ENCODE results near the gene MIER1. TPM values are rescaled to one million over a fixed set of nuclear protein-coding genes. Genes with fewer than 3 reads are reported as not detected.
A peak's percentile ranks its signal among the peaks of the same experiment; 100 is the strongest.

The MIER1 gene
- total RNA-seq, 2 experiments from 2014 or later: 61.7 to 62.0 TPM

- H3K27me3 Mint-ChIP-seq: no peaks in the 10 kb centered on the region
- peak overlapping the region; percentile 46 for H3K27ac Mint-ChIP-seq
- peak overlapping the region; percentile 52 for H3K4me3 Mint-ChIP-seq
- ChIA-PET POLR2A (interaction anchor here (0.6 to 1.6 kb wide), 8 partner anchors 8 to 449 kb away, joined by 3 to 5 read pairs (median 4); partner anchors contain the start of genes DNAI4, MIER1, SERBP1 and SLC35D1), CTCF (interaction anchor here (0.9 to 1.3 kb wide), 6 partner anchors 9 to 231 kb away, joined by 3 to 6 read pairs (median 3); no protein-coding TSS in a partner anchor)
- peak; percentile 53 for DNase-seq
- H3K4me1 Mint-ChIP-seq: peaks cover 29% of the 10 kb centered on the region
- no peaks in the 10 kb centered on the region for H3K9me3 Mint-ChIP-seq
- H3K36me3 Mint-ChIP-seq (ENCODE audit: low read depth): peaks cover 57% of the 10 kb centered on the region
These were observed 56.9 kb downstream of the MIER1 start for GRCh38 chr1:66981679-66982078.

GRCh38 chr1:66982561-66983260, 57.9 kb downstream of the MIER1 start:
- H3K4me3 Mint-ChIP-seq: no peak overlapping the region
- H3K36me3 Mint-ChIP-seq (ENCODE audit: low read depth): peaks cover 54% of the 10 kb centered on the region
- no peaks in the 10 kb centered on the region for H3K9me3 Mint-ChIP-seq
- H3K4me1 Mint-ChIP-seq: peaks cover 29% of the 10 kb centered on the region
- H3K27ac Mint-ChIP-seq: peak overlapping the region; percentile 40
- POLR2A ChIA-PET: no interaction called here
- H3K27me3 Mint-ChIP-seq: no peaks in the 10 kb centered on the region
- no peak for DNase-seq
- CTCF ChIA-PET: interaction anchor here (1.0 kb wide), 1 partner anchor 167 kb away, joined by 3 read pairs; no protein-coding TSS in a partner anchor

GRCh38 chr1:66984491-66984890, 59.7 kb downstream of the MIER1 start:
- Mint-ChIP-seq H3K27ac (no peak overlapping the region), H3K9me3 (no peaks in the 10 kb centered on the region), H3K36me3 (ENCODE audit: low read depth) (peaks cover 61% of the 10 kb centered on the region), H3K27me3 (no peaks in the 10 kb centered on the region), H3K4me3 (no peak overlapping the region), H3K4me1 (peaks cover 29% of the 10 kb centered on the region)
- POLR2A ChIA-PET: interaction anchor here (1.2 kb wide), 1 partner anchor 182 kb away, joined by 3 read pairs; no protein-coding TSS in a partner anchor
- DNase-seq: no peak
- CTCF ChIA-PET: interaction anchor here (0.6 kb wide), 1 partner anchor 219 kb away, joined by 4 read pairs; no protein-coding TSS in a partner anchor

GRCh38 chr1:66985835-66986234, 61.0 kb downstream of the MIER1 start:
- ChIA-PET POLR2A (no interaction called here), CTCF (interaction anchor here (1.8 kb wide), 1 partner anchor 10 kb away, joined by 5 read pairs; no protein-coding TSS in a partner anchor)
- Mint-ChIP-seq H3K9me3 (no peaks in the 10 kb centered on the region), H3K36me3 (ENCODE audit: low read depth) (peaks cover 65% of the 10 kb centered on the region), H3K4me3 (no peak overlapping the region), H3K4me1 (peaks cover 26% of the 10 kb centered on the region), H3K27me3 (no peaks in the 10 kb centered on the region), H3K27ac (no peak overlapping the region)
- no peak for DNase-seq

- POLR2A ChIA-PET: interaction anchor here (0.9 kb wide), 1 partner anchor 220 kb away, joined by 3 read pairs; no protein-coding TSS in a partner anchor
These were observed 68.3 kb downstream of the MIER1 start for GRCh38 chr1:66993076-66993475.

GRCh38 chr1:66996018-66996682, 71.4 kb downstream of the MIER1 start:
- peaks cover 3% of the 10 kb centered on the region for H3K36me3 Mint-ChIP-seq (ENCODE audit: low read depth)
- ChIA-PET CTCF (interaction anchor here (0.7 to 3.5 kb wide), 24 partner anchors 9 to 504 kb away, joined by 3 to 57 read pairs (median 5); partner anchors contain the start of gene SLC35D1), POLR2A (interaction anchor here (1.0 to 1.9 kb wide), 8 partner anchors 47 to 217 kb away, joined by 3 to 9 read pairs (median 4); no protein-coding TSS in a partner anchor)
- no peaks in the 10 kb centered on the region for H3K9me3 Mint-ChIP-seq
- H3K27me3 Mint-ChIP-seq: no peaks in the 10 kb centered on the region
- H3K4me3 Mint-ChIP-seq: no peak overlapping the region
- H3K4me1 Mint-ChIP-seq: peaks cover 19% of the 10 kb centered on the region
- no peak overlapping the region for H3K27ac Mint-ChIP-seq
- peak; percentile 72 for DNase-seq

More at GRCh38 chr1:66993076-66993475, 68.3 kb downstream of the MIER1 start:
- CTCF ChIA-PET: interaction anchor here (1.2 to 1.9 kb wide), 3 partner anchors 10 to 219 kb away, joined by 3 to 9 read pairs (median 3); no protein-coding TSS in a partner anchor
- DNase-seq: no peak
- Mint-ChIP-seq H3K36me3 (ENCODE audit: low read depth) (peaks cover 24% of the 10 kb centered on the region), H3K27me3 (no peaks in the 10 kb centered on the region), H3K27ac (no peak overlapping the region), H3K9me3 (no peaks in the 10 kb centered on the region), H3K4me3 (no peak overlapping the region), H3K4me1 (peaks cover 8% of the 10 kb centered on the region)

GRCh38 chr1:66998972-66999371, 74.2 kb downstream of the MIER1 start:
- H3K36me3 Mint-ChIP-seq (ENCODE audit: low read depth): peaks cover 23% of the 10 kb centered on the region
- peaks cover 22% of the 10 kb centered on the region for H3K4me1 Mint-ChIP-seq
- DNase-seq: no peak
- no peaks in the 10 kb centered on the region for H3K27me3 Mint-ChIP-seq
- H3K27ac Mint-ChIP-seq: peak overlapping the region; percentile 34
- ChIA-PET CTCF (interaction anchor here (0.5 to 3.0 kb wide), 4 partner anchors 151 to 287 kb away, joined by 3 to 16 read pairs (median 3); no protein-coding TSS in a partner anchor), POLR2A (interaction anchor here (1.0 kb wide), 1 partner anchor 55 kb away, joined by 3 read pairs; the partner anchor contains the start of gene SLC35D1)
- no peak overlapping the region for H3K4me3 Mint-ChIP-seq
- no peaks in the 10 kb centered on the region for H3K9me3 Mint-ChIP-seq

GRCh38 chr1:66999640-67000400, 75.0 kb downstream of the MIER1 start:
- Mint-ChIP-seq H3K27ac (no peak overlapping the region), H3K4me3 (no peak overlapping the region), H3K4me1 (peaks cover 22% of the 10 kb centered on the region), H3K27me3 (no peaks in the 10 kb centered on the region), H3K36me3 (ENCODE audit: low read depth) (peaks cover 26% of the 10 kb centered on the region), H3K9me3 (no peaks in the 10 kb centered on the region)
- ChIA-PET POLR2A (interaction anchor here (0.6 to 0.7 kb wide), 2 partner anchors 10 to 54 kb away, joined by 3 read pairs; no protein-coding TSS in a partner anchor), CTCF (interaction anchor here (0.5 to 3.0 kb wide), 5 partner anchors 150 to 286 kb away, joined by 3 to 16 read pairs (median 3); no protein-coding TSS in a partner anchor)
- no peak for DNase-seq

- POLR2A ChIA-PET: interaction anchor here (1.0 kb wide), 1 partner anchor 77 kb away, joined by 3 read pairs; the partner anchor contains the start of genes DNAI4 and MIER1
These were observed 77.1 kb downstream of the MIER1 start for GRCh38 chr1:67001682-67002425.

GRCh38 chr1:67004176-67004575, 79.4 kb downstream of the MIER1 start:
- Mint-ChIP-seq H3K9me3 (no peaks in the 10 kb centered on the region), H3K27ac (no peak overlapping the region), H3K36me3 (ENCODE audit: low read depth) (peaks cover 33% of the 10 kb centered on the region), H3K4me3 (no peak overlapping the region), H3K27me3 (no peaks in the 10 kb centered on the region), H3K4me1 (peaks cover 4% of the 10 kb centered on the region)
- ChIA-PET CTCF (interaction anchor here (1.3 to 3.0 kb wide), 3 partner anchors 8 to 210 kb away, joined by 4 to 11 read pairs (median 9); no protein-coding TSS in a partner anchor), POLR2A (no interaction called here)
- no peak for DNase-seq

More at GRCh38 chr1:67001682-67002425, 77.1 kb downstream of the MIER1 start:
- DNase-seq: no peak
- Mint-ChIP-seq H3K27me3 (no peaks in the 10 kb centered on the region), H3K9me3 (no peaks in the 10 kb centered on the region), H3K36me3 (ENCODE audit: low read depth) (peaks cover 23% of the 10 kb centered on the region), H3K4me3 (no peak overlapping the region), H3K27ac (no peak overlapping the region), H3K4me1 (peaks cover 14% of the 10 kb centered on the region)
- CTCF ChIA-PET: interaction anchor here (1.0 to 3.0 kb wide), 2 partner anchors 147 to 238 kb away, joined by 4 to 11 read pairs; no protein-coding TSS in a partner anchor

- no peak overlapping the region for H3K4me3 Mint-ChIP-seq
- peaks cover 3% of the 10 kb centered on the region for H3K4me1 Mint-ChIP-seq
- ChIA-PET CTCF (interaction anchor here (1.3 to 1.4 kb wide), 2 partner anchors 9 to 209 kb away, joined by 4 to 9 read pairs; no protein-coding TSS in a partner anchor), POLR2A (no interaction called here)
- no peaks in the 10 kb centered on the region for H3K9me3 Mint-ChIP-seq
- no peak for DNase-seq
- no peak overlapping the region for H3K27ac Mint-ChIP-seq
- no peaks in the 10 kb centered on the region for H3K27me3 Mint-ChIP-seq
- H3K36me3 Mint-ChIP-seq (ENCODE audit: low read depth): peaks cover 41% of the 10 kb centered on the region
These were observed 80.3 kb downstream of the MIER1 start for GRCh38 chr1:67005068-67005467.
